ENCODE results near the gene FOXD4L3. TPM values are rescaled to one million over a fixed set of nuclear protein-coding genes. Genes with fewer than 3 reads are reported as not detected.

FOXD4L3 gene
- total RNA-seq, 1 experiment from 2014 or later: not detected

Other genes starting within 250 kb of the FOXD4L3 start
- gene ZNG1C, start 60.9 kb upstream of the FOXD4L3 start, total RNA-seq (2021): 26.2 and 26.4 TPM in 2 replicates
- not detected in 2 replicates for gene PGM5, start 53.7 kb downstream of the FOXD4L3 start, total RNA-seq (2021)
- not detected in 2 replicates for gene TMEM252, start 238.0 kb downstream of the FOXD4L3 start, total RNA-seq (2021)

All from H9 (cell line).